GM18511 (cell line): ENCODE data around the gene LMBR1.
"Not testable (repeated sequence)": the region's sequence is repeated elsewhere in the genome, so short reads cannot be mapped to it uniquely, and the experiment has no call there.

ENCODE experiments used
- ATAC-seq: cut with Tn5 transposase; IDR thresholded peaks from one replicate; pipeline ENCODE4 v1.9.1; 2021; ENCODE audit warnings: mild to moderate bottlenecking, moderate library complexity; ENCODE audit not compliant: unreplicated experiment

The LMBR1 gene

GRCh38 chr7:156907656-156908055 is 14.7 kb upstream of the LMBR1 start:
- no peak for ATAC-seq

GRCh38 chr7:156906200-156906649 is 13.2 kb upstream of the LMBR1 start:
- ATAC-seq, result no peak

GRCh38 chr7:156903232-156903909 is 10.4 kb upstream of the LMBR1 start:
- ATAC-seq, result no peak

DNA sequence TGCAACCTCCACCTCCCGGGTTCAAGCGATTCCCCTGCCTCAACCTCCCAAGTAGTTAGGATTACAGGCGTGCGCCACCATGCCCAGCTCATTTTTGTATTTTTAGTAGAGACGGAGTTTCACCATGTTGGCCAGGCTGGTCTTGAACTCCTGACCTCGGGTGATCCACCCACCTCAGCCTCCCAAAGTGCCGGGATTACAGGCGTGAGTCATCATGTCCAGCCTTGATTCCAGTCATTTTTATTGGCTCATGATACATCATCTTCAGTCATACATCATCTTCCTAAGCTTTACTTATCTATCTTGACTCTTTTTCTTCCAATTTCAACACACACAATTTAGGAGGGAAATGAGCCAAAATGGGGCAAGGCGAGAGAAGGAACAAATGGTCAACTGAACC is 7.1 kb upstream of the LMBR1 start:
- ATAC-seq, result not testable (repeated sequence)

DNA sequence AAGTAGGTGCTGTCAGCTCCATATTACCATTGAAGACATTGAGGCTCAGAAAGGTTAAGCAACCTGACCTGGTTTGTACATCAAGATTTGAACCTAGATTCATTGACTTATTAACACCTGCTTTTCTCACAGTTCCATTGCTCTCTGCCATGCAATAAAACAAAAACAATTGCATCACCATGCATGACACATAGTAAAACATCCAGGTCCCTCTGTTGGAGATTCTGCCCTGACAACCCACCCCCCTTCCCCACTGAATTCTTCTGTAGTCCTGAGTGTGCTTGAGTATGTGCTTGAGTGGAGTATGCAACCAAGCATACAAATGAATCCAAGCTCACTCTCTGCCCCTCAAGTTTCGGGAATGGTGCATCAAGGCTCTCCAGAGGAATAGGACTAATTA is 6.0 kb upstream of the LMBR1 start:
- ATAC-seq, result no peak

GRCh38 chr7:156897673-156898072 is 4.7 kb upstream of the LMBR1 start:
- no peak for ATAC-seq

DNA sequence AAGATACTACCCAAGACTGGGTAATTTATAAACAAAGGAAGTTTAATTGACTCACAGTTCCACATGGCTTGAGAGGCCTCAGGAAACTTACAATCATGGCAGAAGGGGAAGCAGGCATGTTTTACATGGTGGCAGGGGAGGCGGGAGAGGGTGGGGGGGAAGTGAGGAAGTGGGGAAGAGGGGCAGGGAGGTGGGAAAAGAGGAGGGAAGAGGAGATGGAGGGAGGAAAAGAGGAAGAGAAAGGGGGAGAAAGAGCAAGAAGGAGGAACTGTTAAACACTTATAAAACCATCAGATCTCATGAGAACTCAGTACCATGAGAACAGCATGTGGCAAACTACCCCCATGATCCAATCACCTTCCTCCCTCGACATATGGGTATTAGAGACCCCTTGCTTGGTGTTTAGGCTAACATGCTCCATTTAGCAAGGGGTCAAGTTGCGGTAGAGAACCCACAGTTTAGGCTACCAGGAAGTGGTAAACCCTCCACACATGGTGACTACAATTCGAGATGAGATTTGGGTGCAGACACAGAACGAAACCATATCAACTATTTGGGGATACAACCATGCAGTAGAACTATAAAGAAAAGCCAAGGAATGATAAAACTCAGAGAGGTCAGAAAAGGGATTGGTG is 3.5 kb upstream of the LMBR1 start:
- no peak for ATAC-seq

DNA sequence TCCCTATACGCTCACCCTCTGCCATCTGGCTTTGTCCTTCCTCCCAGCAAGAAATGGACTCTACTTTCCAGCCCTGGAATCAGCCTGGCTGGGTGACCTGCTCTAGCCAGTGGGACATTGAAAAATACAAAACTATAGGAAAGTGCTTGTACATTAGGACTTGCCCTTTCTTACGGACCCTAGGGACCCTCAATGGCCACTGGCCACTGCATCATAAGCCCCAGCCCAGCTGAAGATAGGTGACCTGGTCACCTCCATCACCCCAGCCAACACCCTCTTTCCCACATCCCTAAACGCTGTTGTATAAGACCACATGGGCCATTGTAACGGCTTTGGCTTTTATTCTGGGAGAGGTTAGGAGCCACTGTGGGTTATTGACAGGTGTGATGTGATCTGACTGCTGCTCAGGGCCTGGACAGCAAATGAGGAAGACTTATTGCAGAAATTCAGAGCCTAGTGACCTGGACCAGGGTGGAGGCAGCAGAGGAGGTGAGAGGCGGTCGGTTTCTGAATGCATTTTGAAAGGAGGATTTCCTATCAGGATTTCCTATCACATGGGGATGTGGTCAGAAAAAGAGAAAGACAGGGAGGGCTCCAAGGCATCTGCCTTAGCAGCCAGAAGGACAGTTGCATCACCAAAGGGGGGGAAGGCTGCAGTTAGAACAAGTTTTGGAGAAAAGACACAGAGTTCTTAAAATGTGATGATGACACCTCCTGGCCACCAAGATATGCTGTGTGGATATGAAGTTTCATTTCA is 2.2 kb upstream of the LMBR1 start:
- ATAC-seq, result no peak

GRCh38 chr7:156892081-156892800 is 742 bp downstream of the LMBR1 start:
- ATAC-seq, result peak; percentile 28

- no peak for ATAC-seq
Observed at GRCh38 chr7:156889746-156890145, 3.2 kb downstream of the LMBR1 start.

GRCh38 chr7:156889089-156889488 is 3.9 kb downstream of the LMBR1 start:
- no peak for ATAC-seq

GRCh38 chr7:156886020-156886795 is 6.8 kb downstream of the LMBR1 start:
- no peak for ATAC-seq

DNA sequence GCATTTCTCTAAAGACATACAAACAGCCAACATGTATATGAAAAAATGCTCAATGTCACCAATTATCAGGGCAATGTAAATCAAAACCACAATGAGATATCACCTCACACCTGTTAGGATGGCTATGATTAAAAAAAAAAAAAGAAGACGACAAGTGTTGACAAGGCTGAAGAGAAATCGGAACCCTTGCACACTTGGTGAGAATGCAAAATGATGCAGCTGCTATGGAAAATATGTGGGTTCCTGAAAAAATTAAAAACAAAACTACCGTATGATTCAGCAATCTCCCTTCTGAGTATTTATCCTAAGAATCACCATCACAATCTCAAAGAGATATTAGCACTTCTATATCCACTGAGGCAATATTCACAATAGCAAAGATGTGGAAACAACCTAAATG is 11.3 kb downstream of the LMBR1 start:
- no peak for ATAC-seq

DNA sequence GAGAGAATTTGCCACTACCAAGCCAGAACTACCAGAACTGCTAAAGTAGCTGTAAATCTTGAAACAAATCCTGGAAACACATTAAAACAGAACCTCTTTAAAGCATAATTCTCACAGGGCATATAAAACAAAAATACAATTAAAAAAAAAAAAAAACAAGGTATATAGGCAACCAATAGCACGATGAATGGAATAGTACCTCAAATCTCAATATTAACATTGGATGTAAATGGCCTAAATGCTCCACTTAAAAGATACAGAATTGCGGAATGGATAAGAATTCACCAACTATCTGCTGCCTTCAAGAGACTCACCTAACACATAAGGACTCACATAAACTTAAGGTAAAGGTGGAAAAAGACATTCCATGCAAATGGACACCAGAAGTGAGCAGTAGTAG is 17.2 kb downstream of the LMBR1 start:
- no peak for ATAC-seq

GRCh38 chr7:156868363-156868762 is 24.6 kb downstream of the LMBR1 start:
- not testable (repeated sequence) for ATAC-seq

DNA sequence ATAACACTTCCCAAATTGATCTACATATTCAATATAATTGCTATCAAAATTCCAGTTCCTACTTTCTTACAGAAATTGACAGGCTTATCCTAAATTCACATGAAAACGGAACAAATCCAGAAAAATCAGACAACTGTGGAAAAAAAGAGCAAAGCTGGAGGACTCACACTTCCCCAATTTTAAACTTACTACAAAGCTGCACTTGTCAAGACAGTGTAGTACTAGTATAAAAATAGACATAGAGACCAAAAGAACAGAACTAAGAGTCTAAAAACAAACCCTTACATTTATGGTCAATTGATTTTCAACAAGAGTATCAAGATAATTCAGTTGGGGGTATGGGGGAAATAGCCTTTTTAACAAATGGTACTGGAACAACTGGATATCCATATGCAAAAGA is 27.5 kb downstream of the LMBR1 start:
- ATAC-seq, result peak; percentile 66

- ATAC-seq, result not testable (repeated sequence)
Observed at GRCh38 chr7:156862022-156862421, 31.0 kb downstream of the LMBR1 start.

- no peak for ATAC-seq
Observed at GRCh38 chr7:156861212-156861611, 31.8 kb downstream of the LMBR1 start.

GRCh38 chr7:156860099-156860498 is 32.9 kb downstream of the LMBR1 start:
- not testable (repeated sequence) for ATAC-seq

DNA sequence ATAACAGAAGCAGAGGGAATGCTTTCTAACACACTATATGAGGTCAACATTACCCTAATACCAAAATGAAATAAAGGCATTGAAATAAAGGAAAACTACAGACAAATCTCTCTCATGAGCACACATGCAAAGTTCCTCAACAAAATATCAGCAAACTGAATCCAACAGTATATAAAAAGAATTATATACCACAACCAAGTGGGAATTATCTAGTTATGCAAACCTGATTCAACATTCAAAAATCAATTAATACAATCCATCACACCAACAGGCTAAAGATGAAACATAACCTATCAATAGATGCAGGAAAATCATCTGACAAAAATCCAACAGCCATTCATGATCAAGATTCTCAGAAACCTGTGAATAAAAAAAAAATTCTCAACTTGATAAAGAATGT is 34.5 kb downstream of the LMBR1 start:
- ATAC-seq, result no peak

GRCh38 chr7:156857757-156858156 is 35.2 kb downstream of the LMBR1 start:
- no peak for ATAC-seq
